ENCODE measurements around the gene SMIM12. TPM values are rescaled to one million over a fixed set of nuclear protein-coding genes. Genes with fewer than 3 reads are reported as not detected.
"Not testable (repeated sequence)": the region's sequence is repeated elsewhere in the genome, so short reads cannot be mapped to it uniquely, and the experiment has no call there.

SMIM12 gene
- total and polyA plus RNA-seq, 9 donors, result 21.7 to 31.8 (median 26.4) TPM

DNA sequence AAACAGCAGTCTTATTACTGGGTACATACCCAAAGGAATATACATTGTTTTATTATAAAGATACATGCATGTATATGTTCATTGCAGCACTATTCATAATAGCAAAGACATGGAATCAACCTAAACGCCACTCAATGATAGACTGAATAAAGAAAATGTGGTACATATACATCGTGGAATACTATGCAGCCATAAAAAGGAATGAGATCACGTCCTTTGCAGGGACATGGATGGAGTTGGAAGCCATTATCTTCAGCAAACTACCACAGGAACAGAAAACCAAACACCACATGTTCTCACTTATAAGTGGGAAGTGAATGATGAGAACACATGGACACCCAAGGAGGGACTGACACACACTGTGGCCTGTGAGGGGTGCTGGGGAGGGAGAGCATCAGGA, 48.8 kb downstream of the SMIM12 start:
- not testable (repeated sequence) for DNase-seq; H3K27ac ChIP-seq (ENCODE audit: low read length); H3K4me3 ChIP-seq (ENCODE audit: low read length); H3K9me3 ChIP-seq (replicated peaks; ENCODE audit: control insufficient read depth, low read depth, low read length); H3K36me3 ChIP-seq (ENCODE audit: control insufficient read depth, insufficient read depth, low read length); H3K4me1 ChIP-seq (ENCODE audit: control insufficient read depth, insufficient read depth, low read length); H3K27me3 ChIP-seq (ENCODE audit: control insufficient read depth, insufficient read depth, low read length)
- no CpG with 5 or more reads among the region's 3 CpGs for WGBS (ENCODE audit: insufficient coverage)

DNA sequence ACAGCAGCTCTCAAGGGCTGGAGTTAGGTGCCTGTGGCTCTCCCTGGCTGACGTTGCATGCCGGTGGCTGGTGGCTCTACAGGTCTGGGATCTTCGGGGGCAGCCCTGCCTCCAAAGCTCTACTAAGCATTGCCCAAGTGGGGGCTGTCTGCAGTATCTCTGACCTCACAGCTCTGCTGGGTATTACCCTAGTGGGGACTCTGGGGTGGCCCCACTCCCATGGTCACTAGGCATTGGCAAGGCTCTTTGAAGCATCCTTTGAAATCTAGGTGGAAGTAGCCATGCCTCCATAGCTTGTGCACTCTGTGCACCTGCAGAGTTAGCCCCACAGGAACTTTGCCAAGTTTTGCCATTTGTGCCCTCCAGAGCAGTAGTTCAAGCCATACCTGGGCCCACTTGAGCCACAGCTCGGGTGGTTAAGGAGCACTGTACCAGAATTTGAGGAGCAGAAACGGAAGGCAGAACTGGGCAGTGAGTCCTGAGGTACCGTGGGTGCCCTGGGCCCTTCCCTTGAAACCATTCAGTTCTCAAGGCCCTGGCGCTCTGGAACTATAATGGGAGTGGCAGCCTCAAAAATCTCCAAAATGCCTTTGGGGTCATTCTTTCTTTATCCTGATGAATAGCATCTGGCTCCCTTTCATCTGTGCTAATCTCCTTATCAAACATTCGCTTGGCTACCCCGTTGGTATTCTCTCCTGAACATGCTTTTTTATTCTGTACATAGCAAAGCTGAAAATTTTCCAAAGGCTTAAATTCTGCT, 51.3 kb downstream of the SMIM12 start:
- Histone ChIP-seq H3K36me3 (ENCODE audit: control insufficient read depth, insufficient read depth, low read length) (no peaks in the 10 kb centered on the region), H3K27ac (ENCODE audit: low read length) (no peak overlapping the region)
- 70% methylated on average over 3 of the region's 9 CpGs for WGBS (ENCODE audit: insufficient coverage)

DNA sequence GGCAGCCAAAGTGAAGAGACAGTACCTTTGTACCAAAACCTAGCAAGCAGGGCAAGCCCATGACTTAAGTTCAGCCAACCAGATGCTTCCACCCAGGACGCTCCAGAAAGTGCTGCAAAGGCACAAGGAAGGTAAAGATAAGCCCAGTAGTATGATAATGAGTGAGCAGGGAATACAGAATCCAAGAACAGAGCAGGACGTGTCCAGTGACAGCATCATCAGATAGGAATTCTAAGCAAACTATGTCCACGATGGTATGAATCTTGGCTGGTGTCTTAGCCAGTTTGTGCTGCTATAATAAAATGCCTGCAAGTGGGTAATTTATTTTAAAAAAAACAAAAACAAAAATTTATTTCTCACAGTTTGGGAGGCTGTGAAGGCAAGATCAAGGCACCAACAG, 53.2 kb downstream of the SMIM12 start:
- no peaks in the 10 kb centered on the region for H3K9me3 ChIP-seq (replicated peaks; ENCODE audit: control insufficient read depth, low read depth, low read length)
- 42% methylated on average over 2 of the region's 3 CpGs for WGBS (ENCODE audit: insufficient coverage)
- H3K4me3 ChIP-seq (ENCODE audit: low read length), result no peak overlapping the region
- no peaks in the 10 kb centered on the region for H3K4me1 ChIP-seq (ENCODE audit: control insufficient read depth, insufficient read depth, low read length)
- H3K27ac ChIP-seq (ENCODE audit: low read length), result no peak overlapping the region
- DNase-seq, result no peak
- H3K36me3 ChIP-seq (ENCODE audit: control insufficient read depth, insufficient read depth, low read length), result no peaks in the 10 kb centered on the region
- H3K27me3 ChIP-seq (ENCODE audit: control insufficient read depth, insufficient read depth, low read length), result no peaks in the 10 kb centered on the region

More for the DNA sequence above, 51.3 kb downstream of the SMIM12 start:
- Histone ChIP-seq H3K4me1 (ENCODE audit: control insufficient read depth, insufficient read depth, low read length) (no peaks in the 10 kb centered on the region), H3K9me3 (replicated peaks; ENCODE audit: control insufficient read depth, low read depth, low read length) (no peaks in the 10 kb centered on the region), H3K4me3 (ENCODE audit: low read length) (no peak overlapping the region), H3K27me3 (ENCODE audit: control insufficient read depth, insufficient read depth, low read length) (no peaks in the 10 kb centered on the region)
- DNase-seq, result no peak

DNA sequence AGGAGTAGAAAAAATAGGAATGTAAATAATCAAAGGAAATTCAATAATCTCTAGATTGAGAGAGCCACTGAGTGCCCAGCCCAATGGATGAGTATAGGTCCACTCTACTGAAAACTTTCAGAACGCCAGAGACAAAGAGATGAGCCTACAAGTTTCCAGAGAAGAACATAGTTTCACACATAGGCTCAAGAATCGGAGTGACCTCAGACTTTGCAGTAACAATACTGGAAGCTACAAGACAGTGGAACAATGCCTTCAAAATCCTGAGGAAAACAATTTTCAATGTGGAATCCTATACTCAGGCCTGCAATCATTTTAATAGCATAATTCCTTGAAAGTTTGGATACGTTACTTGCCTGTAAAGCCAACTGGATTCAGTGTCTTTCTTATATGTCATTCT, 55.8 kb downstream of the SMIM12 start:
- no peaks in the 10 kb centered on the region for H3K4me1 ChIP-seq (ENCODE audit: control insufficient read depth, insufficient read depth, low read length)
- H3K27ac ChIP-seq (ENCODE audit: low read length), result no peak overlapping the region
- no peaks in the 10 kb centered on the region for H3K36me3 ChIP-seq (ENCODE audit: control insufficient read depth, insufficient read depth, low read length)
- no peaks in the 10 kb centered on the region for H3K27me3 ChIP-seq (ENCODE audit: control insufficient read depth, insufficient read depth, low read length)
- no peak overlapping the region for H3K4me3 ChIP-seq (ENCODE audit: low read length)
- DNase-seq, result no peak
- 88% methylated on average over 2 of the region's 3 CpGs for WGBS (ENCODE audit: insufficient coverage)
- no peaks in the 10 kb centered on the region for H3K9me3 ChIP-seq (replicated peaks; ENCODE audit: control insufficient read depth, low read depth, low read length)

Other genes starting within 250 kb of the SMIM12 start
- gene GJB5, start 104.7 kb downstream of the SMIM12 start, total RNA-seq, result not detected
- 1 to 10 TPM in 1 of 8 donors, under 1 TPM in 4, not detected in 3; 0.26 to 3.2 (median 0.29) TPM for gene GJB5, start 104.7 kb downstream of the SMIM12 start, polyA plus RNA-seq (ENCODE audit: insufficient read depth in 1 of 8, insufficient read length in 8 of 8, low replicate concordance in 1 of 8)
- not detected for gene GJB4, start 100.0 kb downstream of the SMIM12 start, total RNA-seq
- under 1 TPM in 3 of 8 donors, not detected in 5; 0.05 to 0.13 (median 0.11) TPM for gene GJB4, start 100.0 kb downstream of the SMIM12 start, polyA plus RNA-seq (ENCODE audit: insufficient read depth in 1 of 8, insufficient read length in 8 of 8, low replicate concordance in 1 of 8)
- not detected for gene GJB3, start 78.5 kb downstream of the SMIM12 start, total RNA-seq
- gene GJB3, start 78.5 kb downstream of the SMIM12 start, polyA plus RNA-seq (ENCODE audit: insufficient read depth in 1 of 8, insufficient read length in 8 of 8, low replicate concordance in 1 of 8), result 1 to 10 TPM in 1 of 8 donors, under 1 TPM in 4, not detected in 3; 0.10 to 1.8 (median 0.12) TPM
- gene GJA4, start 66.8 kb downstream of the SMIM12 start, total RNA-seq, result 31.4 TPM
- gene GJA4, start 66.8 kb downstream of the SMIM12 start, polyA plus RNA-seq (ENCODE audit: insufficient read depth in 1 of 8, insufficient read length in 8 of 8, low replicate concordance in 1 of 8), result 10 to 100 TPM; 33.1 to 53.9 (median 36.8) TPM
- 0.22 TPM for gene DLGAP3, start 69.9 kb upstream of the SMIM12 start, total RNA-seq
- gene DLGAP3, start 69.9 kb upstream of the SMIM12 start, polyA plus RNA-seq (ENCODE audit: insufficient read depth in 1 of 8, insufficient read length in 8 of 8, low replicate concordance in 1 of 8), result under 1 TPM; 0.15 to 0.95 (median 0.25) TPM
- 16.3 TPM for gene TMEM35B, start 125.6 kb upstream of the SMIM12 start, total RNA-seq
- gene TMEM35B, start 125.6 kb upstream of the SMIM12 start, polyA plus RNA-seq (ENCODE audit: insufficient read depth in 1 of 8, insufficient read length in 8 of 8, low replicate concordance in 1 of 8), result 10 to 100 TPM; 17.6 to 25.9 (median 21.1) TPM
- 8.9 TPM for gene ZMYM6, start 172.2 kb upstream of the SMIM12 start, total RNA-seq
- 10 to 100 TPM in 5 of 8 donors, 1 to 10 TPM in 3; 7.4 to 13.1 (median 10.4) TPM for gene ZMYM6, start 172.2 kb upstream of the SMIM12 start, polyA plus RNA-seq (ENCODE audit: insufficient read depth in 1 of 8, insufficient read length in 8 of 8, low replicate concordance in 1 of 8)
- 15.4 TPM for gene ZMYM1, start 219.6 kb upstream of the SMIM12 start, total RNA-seq
- 10 to 100 TPM in 5 of 8 donors, 1 to 10 TPM in 3; 7.9 to 13.4 (median 10.1) TPM for gene ZMYM1, start 219.6 kb upstream of the SMIM12 start, polyA plus RNA-seq (ENCODE audit: insufficient read depth in 1 of 8, insufficient read length in 8 of 8, low replicate concordance in 1 of 8)

All from muscle of leg (tissue), 11 donors.